ENCODE data around the gene PRKCD.

DNA sequence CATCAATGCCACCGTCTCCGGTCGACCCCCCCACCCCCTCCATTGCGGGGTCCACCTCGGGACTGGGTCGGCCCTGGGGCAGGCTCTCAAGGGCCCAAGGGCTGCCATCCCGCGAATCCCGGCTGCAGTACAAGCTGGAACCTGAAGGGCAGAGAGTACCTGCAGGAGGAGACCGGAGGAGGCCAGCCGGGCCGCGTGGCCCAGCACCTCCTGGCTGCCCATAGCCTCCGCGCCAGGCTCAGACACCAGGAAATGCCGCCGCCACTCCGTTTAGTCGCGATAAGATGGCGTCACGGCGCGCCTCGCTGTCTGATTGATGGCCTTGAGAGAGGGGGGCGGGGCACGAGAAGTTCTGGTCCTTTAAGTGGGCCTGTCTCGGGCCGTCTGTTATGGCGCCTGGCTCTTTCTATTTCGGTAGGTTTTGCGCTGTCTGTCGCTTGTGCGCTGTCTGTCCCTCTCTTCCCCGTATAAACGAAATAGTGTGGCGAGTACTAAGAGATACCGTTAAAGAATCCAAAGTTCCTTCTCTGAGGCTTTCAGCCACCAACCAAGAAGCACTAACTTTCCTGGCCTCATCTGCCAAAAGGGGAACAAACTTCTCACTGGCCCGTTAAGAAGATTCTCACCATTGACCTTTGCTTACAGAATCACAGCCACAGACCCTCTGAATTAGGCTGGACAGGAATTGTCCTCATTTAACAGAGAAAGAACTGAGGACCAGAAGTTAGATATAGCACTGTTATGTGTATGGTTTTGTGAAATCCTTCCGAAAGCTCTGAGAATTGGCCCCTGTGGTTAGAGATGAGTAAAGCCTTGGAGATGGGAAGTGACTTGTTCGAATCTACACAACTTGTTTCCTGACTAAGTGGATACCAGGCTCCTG lies 30.6 kb upstream of the PRKCD start, which contains the start of gene RFT1:
- TF ChIP-seq, protein P1, sequence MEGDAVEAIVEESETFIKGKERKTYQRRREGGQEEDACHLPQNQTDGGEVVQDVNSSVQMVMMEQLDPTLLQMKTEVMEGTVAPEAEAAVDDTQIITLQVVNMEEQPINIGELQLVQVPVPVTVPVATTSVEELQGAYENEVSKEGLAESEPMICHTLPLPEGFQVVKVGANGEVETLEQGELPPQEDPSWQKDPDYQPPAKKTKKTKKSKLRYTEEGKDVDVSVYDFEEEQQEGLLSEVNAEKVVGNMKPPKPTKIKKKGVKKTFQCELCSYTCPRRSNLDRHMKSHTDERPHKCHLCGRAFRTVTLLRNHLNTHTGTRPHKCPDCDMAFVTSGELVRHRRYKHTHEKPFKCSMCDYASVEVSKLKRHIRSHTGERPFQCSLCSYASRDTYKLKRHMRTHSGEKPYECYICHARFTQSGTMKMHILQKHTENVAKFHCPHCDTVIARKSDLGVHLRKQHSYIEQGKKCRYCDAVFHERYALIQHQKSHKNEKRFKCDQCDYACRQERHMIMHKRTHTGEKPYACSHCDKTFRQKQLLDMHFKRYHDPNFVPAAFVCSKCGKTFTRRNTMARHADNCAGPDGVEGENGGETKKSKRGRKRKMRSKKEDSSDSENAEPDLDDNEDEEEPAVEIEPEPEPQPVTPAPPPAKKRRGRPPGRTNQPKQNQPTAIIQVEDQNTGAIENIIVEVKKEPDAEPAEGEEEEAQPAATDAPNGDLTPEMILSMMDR (IDR thresholded peaks at IDR 0.05) = peak in 5 of 6 experiments; percentile 13 to 63 (median 24)
- TF ChIP-seq POLR2AphosphoS5 (IDR thresholded peaks at IDR 0.05) (peak; percentile 84 to 94), POLR2A (IDR thresholded peaks at IDR 0.05) (peak in 3 of 4 donors; percentile 73 to 80 (median 74))

All from upper lobe of left lung (tissue), 4 donors.